ENCODE measurements around the gene MPND.
A peak's percentile ranks its signal among the peaks of the same experiment; 100 is the strongest.

Gene MPND

GRCh38 chr19:4350111-4350510 is 6.7 kb downstream of the MPND start:
- DNase-seq, result no peak

DNA sequence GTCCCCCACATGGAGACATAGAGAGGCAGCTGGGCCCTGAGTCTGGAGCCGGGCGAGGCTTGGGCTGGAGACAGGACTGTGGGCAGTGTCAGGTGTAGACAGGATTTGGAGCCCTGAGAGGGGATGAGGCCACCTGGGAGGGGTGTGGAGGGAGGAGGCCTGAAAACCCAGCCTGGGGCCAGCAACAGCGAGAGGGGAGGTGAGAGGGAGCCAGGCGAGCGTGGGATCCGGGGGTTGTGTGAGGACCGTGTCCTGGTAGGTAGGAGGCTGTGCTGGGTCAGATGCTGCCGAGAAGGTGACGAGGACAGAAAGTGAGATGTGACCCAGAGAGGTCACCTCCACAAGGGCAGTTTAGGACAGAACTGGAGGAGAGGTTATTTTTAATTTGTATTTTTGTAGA is 7.4 kb downstream of the MPND start:
- no peak for DNase-seq

DNA sequence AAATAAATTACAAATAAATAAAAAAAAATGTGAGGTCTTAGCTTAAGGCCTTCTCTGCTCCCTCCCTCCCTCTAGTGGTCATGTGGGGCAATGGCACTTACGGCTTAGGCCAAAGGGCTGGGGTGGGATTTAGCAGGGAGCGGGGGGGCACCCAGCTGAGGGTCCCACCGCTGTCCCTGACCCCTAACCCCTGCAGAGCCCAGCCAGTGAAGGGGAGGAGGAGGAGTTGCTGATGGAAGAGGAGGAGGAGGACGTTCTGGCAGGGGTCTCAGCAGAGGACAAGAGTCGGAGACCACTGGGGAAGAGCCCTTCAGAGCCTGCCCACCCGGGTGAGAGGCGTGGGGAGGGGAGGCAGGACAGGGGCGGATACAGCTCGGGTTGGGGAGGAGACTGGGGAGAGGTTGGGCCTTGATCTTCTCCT is 9.3 kb downstream of the MPND start:
- DNase-seq, result peak; percentile 59

DNA sequence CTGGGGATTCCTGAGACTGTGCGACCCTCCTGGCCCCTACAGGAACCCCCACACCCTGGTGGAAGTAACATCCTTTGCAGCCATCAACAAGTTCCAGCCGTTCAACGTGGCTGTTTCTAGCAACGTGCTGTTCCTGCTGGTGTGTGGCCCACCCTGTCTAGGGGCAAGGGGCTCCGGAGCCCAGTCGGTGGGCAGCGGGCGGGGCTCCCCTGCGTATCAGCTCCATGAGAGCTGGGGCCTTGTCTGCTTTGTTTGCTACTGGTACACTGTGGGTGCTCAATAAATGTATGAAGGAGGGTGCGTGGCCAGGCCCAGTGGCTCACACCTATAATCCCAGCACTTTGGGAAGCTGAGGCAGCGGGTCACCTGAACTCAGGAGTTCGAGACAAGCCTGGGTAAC is 10.9 kb downstream of the MPND start:
- DNase-seq, result no peak

DNA sequence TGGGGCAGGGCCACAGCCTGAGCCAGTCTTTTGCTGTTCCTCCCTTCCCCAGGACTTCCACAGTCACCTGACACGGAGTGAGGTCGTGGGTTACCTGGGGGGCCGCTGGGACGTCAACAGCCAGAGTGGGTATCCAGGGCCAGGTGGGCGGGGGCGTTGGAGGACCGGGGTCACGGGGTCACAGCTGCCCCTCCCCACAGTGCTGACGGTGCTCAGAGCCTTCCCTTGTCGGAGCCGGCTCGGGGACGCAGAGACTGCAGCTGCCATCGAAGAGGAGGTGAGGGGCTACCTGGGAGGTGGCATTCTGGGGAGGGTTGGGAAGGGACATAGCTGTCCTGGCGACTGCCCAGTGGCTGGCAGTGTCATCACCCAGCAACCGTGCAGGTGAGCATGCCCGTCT is 11.5 kb downstream of the MPND start:
- DNase-seq, result no peak

- no peak for DNase-seq
Measured at GRCh38 chr19:4357095-4357797, 13.9 kb downstream of the MPND start.

- DNase-seq, result no peak
Measured at GRCh38 chr19:4357921-4358326, 14.6 kb downstream of the MPND start.

- DNase-seq, result no peak
Measured at GRCh38 chr19:4358709-4359626, 15.6 kb downstream of the MPND start.

DNA sequence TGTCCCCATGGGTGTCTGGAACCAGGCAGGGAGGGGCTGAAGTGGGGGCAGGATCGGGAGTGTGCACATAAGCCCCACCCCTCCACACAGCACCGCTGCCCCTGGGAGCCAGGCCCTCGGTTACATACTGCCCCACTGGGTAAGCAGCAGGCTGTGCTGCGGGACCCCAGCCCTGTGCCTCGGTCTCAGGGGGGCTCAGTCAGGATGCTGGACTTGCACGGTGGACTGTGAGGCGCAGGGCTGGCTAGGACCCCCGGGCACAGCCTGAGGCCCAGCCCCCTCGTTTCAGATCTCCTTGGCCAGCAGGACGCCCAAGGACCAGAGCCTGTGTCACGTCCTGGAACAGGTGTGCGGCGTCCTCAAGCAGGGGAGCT is 16.3 kb downstream of the MPND start:
- no peak for DNase-seq

GRCh38 chr19:4360081-4360569 is 16.8 kb downstream of the MPND start:
- no peak for DNase-seq

- no peak for DNase-seq
Measured at GRCh38 chr19:4360641-4361151, 17.3 kb downstream of the MPND start.

GRCh38 chr19:4361152-4362046 is 18.0 kb downstream of the MPND start:
- DNase-seq, result no peak

- no peak for DNase-seq
Measured at GRCh38 chr19:4362101-4362828, 18.9 kb downstream of the MPND start.

DNA sequence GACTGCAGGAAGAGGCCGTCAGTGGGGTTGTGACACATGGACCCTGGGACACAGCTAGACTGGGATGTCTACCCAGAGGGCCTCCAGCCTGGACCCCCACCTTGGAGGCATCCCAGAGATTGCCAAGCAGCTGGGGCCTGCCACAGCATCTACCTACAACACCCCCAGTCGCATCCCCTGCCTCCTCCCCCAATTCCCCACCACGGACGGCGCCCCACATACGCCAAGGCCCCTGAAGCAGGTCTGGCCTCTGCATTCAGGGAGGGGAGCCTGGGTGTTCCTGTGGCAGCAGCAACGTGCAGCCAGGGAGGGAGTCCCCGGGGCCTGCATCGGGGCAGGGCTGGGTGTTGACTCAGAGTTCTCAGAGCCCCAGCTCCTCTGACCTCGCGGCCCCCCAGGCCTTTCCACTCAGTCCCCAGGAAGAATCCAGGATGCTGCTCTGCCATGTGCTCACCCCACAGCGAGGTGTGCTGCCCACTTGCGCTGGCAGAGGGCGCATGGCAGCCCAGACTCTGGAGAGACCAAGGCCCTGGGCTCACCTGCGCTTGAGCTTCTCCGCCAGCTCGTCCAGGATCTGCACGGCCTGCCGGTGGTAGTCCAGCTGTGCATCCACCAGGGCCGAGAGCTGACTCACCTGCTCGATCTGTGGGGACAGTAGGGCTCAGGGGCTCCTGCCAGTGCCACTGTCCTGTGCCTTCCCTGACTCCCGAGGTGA is 19.6 kb downstream of the MPND start:
- DNase-seq, result no peak

DNA sequence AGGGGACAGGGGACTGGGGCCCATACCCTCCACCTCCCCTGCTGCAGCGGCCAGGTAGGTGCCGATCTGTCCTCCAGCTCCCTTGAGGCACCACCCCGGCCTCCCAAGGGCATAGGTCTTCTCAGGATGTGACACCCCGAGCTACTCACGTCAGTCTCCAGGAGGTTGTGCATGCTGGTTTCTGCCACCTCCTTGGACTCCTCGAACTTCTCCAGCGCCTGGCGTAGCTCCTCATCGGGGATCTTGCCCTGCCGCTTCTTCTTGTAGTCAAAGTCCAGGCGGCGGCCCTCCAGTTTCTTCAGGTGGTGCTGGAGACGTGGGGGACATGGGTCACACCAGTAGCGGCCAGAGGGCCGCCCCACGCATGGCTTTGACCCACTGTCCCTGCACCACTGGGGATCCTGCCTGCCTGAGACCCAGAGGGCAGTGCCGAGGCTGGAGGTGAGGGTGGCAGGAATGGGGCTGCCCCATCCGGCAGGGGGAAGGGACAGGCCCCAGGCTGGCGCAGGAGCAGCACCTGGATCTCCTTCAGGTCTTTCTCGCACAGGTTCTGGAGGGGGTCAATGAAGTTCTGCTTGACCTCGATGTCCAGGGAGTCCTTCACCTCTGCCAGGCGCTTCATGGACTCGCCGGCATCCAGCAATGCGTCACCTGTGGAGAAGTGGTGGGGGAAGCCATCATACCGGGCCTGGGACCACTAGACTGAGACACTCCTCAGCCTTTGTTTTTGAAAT is 20.4 kb downstream of the MPND start:
- no peak for DNase-seq

- DNase-seq, result no peak
Measured at GRCh38 chr19:4365341-4365740, 22.0 kb downstream of the MPND start.

- no peak for DNase-seq
Measured at GRCh38 chr19:4365791-4366665, 22.7 kb downstream of the MPND start.

- no peak for DNase-seq
Measured at GRCh38 chr19:4366666-4367335, 23.4 kb downstream of the MPND start.

DNA sequence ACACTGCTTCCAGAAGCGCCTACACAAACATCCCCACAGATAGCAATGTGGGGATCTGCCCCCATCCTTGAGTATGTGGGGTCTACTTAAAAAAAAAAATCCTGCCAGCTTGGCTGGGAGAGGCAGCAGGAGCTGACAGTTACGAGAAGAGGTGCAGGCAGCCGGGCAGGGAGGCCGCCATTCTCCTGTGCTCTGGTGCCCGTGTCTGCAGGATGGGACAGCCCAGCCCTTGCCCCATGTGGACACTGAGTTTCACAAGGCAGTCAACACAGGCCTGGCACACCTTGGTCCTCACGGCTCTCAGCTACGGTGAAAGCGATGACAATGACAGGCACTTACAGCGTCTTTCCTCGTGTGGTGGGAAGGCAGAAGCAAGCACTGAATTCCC is 24.0 kb downstream of the MPND start:
- DNase-seq, result no peak

Data from EL (cell line).